WTC11 (cell line): ENCODE data around the gene ZNF493. TPM values are rescaled to one million over a fixed set of nuclear protein-coding genes. Genes with fewer than 3 reads are reported as not detected.

Source experiments
- ATAC-seq: fragments of 200-7000 bp; cut with Tn5 transposase; 2 replicates; pipeline ENCODE4 v1.10.0; 2021; ENCODE audit warnings: mild to moderate bottlenecking, moderate library complexity
- CTCF ChIA-PET: fragments of 300-600 bp; sonication (Branson Sonifier 250); formaldehyde crosslinking; loops from one replicate; lab custom pipeline; 2021; ENCODE audit warnings: antibody characterized with exemption; lab: Charles Lee
- POLR2A ChIA-PET: fragments of 350-600 bp; sonication (Branson Sonifier 250); formaldehyde crosslinking; loops from one replicate; lab custom pipeline; 2021; ENCODE audit warnings: antibody characterized with exemption; lab: Charles Lee
- DNase-seq: peaks from one replicate; pipeline ENCODE4 v3.0.0; 2021; ENCODE audit warnings: low spot score
- H3K27ac Mint-ChIP-seq: 2 replicates; pipeline ENCODE4 v1.8.0; 2021; ENCODE audit warnings: mixed read lengths
- H3K27me3 Mint-ChIP-seq: 2 replicates; pipeline ENCODE4 v1.8.0; 2021; ENCODE audit warnings: low read depth, mild to moderate bottlenecking, moderate library complexity, mixed read lengths
- H3K36me3 Mint-ChIP-seq: 2 replicates; pipeline ENCODE4 v1.8.0; 2021; ENCODE audit warnings: mixed read lengths
- H3K4me1 Mint-ChIP-seq: 2 replicates; pipeline ENCODE4 v1.8.0; 2022; ENCODE audit warnings: mixed read lengths
- H3K4me3 Mint-ChIP-seq: 2 replicates; pipeline ENCODE4 v1.8.0; 2021; ENCODE audit warnings: mild to moderate bottlenecking, moderate library complexity, mixed read lengths
- H3K9me3 Mint-ChIP-seq: 2 replicates; pipeline ENCODE4 v1.8.0; 2021; ENCODE audit warnings: mixed read lengths
- CBFB ChIP-seq: sonication (generic); formaldehyde crosslinking; IDR thresholded peaks from 2 replicates; pipeline ENCODE4 v1.8.1; 2022; ENCODE audit warnings: mild to moderate bottlenecking, low read depth, missing genetic modification reagents
- EMX1 ChIP-seq: fragments of 250-450 bp; sonication (Bioruptor Pico); IDR thresholded peaks from 2 replicates; pipeline ENCODE4 v1.8.0; 2021; ENCODE audit warnings: mild to moderate bottlenecking
- ESRRA ChIP-seq: sonication (generic); formaldehyde crosslinking; IDR thresholded peaks from 2 replicates; pipeline ENCODE4 v1.8.1; 2022; ENCODE audit warnings: mild to moderate bottlenecking, missing genetic modification reagents, borderline replicate concordance
- FOXJ3 ChIP-seq: sonication (generic); formaldehyde crosslinking; IDR thresholded peaks from 2 replicates; pipeline ENCODE4 v1.9.0; 2021; ENCODE audit warnings: missing genetic modification reagents, mild to moderate bottlenecking, borderline replicate concordance
- FOXP1 ChIP-seq: sonication (generic); formaldehyde crosslinking; IDR thresholded peaks from 2 replicates; pipeline ENCODE4 v1.8.0; 2022; ENCODE audit warnings: missing genetic modification reagents, mild to moderate bottlenecking, moderate library complexity, borderline replicate concordance
- GTF2I ChIP-seq: fragments of 250-450 bp; sonication (Bioruptor Pico); conservative IDR thresholded peaks from 2 replicates; pipeline ENCODE4 v1.4.0; 2021; ENCODE audit warnings: mild to moderate bottlenecking
- JUN ChIP-seq: sonication (generic); formaldehyde crosslinking; IDR thresholded peaks from 2 replicates; pipeline ENCODE4 v1.8.0; 2023; ENCODE audit warnings: mild to moderate bottlenecking, missing genetic modification reagents
- NR1H2 ChIP-seq: sonication (generic); formaldehyde crosslinking; IDR thresholded peaks from 2 replicates; pipeline ENCODE4 v1.9.0; 2021; ENCODE audit warnings: mild to moderate bottlenecking, moderate library complexity, missing genetic modification reagents
- PRRX2 ChIP-seq: fragments of 250-450 bp; sonication (Bioruptor Pico); IDR thresholded peaks from 2 replicates; pipeline ENCODE4 v1.8.0; 2021; ENCODE audit warnings: mild to moderate bottlenecking
- RELA ChIP-seq: sonication (generic); formaldehyde crosslinking; IDR thresholded peaks from 2 replicates; pipeline ENCODE4 v1.8.1; 2022; ENCODE audit warnings: missing genetic modification reagents, mild to moderate bottlenecking, borderline replicate concordance
- SMAD4 ChIP-seq: sonication (generic); formaldehyde crosslinking; IDR thresholded peaks from 2 replicates; pipeline ENCODE4 v1.8.0; 2022; ENCODE audit warnings: mild to moderate bottlenecking, missing genetic modification reagents
- ZBTB21 ChIP-seq: sonication (generic); formaldehyde crosslinking; IDR thresholded peaks from 2 replicates; pipeline ENCODE4 v1.8.1; 2023; ENCODE audit warnings: mild to moderate bottlenecking, missing genetic modification reagents, borderline replicate concordance
- total RNA-seq: library from RNA; stranded (reverse); gene quantifications from 3 replicates; pipeline ENCODE4 v1.2.3, GENCODE V29; 2021
- TF ChIP-seq, protein P1 (sequence below): fragments of 250-450 bp; sonication (Bioruptor Pico); IDR thresholded peaks from 2 replicates; pipeline ENCODE4 v1.9.0; 2021; ENCODE audit warnings: mild to moderate bottlenecking
- TF ChIP-seq, protein P2 (sequence below): sonication (generic); formaldehyde crosslinking; IDR thresholded peaks from 2 replicates; pipeline ENCODE4 v1.8.1; 2022; ENCODE audit warnings: mild to moderate bottlenecking, moderate library complexity, missing genetic modification reagents
- TF ChIP-seq, protein P3 (sequence below): fragments of 250-450 bp; sonication (Bioruptor Pico); IDR thresholded peaks from 2 replicates; pipeline ENCODE4 v1.9.0; 2021; ENCODE audit warnings: mild to moderate bottlenecking, borderline replicate concordance
- TF ChIP-seq, protein P4 (sequence below): sonication (generic); formaldehyde crosslinking; IDR thresholded peaks from 2 replicates; pipeline ENCODE4 v1.8.0; 2023; ENCODE audit warnings: missing genetic modification reagents
- TF ChIP-seq, protein P5 (sequence below): sonication (generic); formaldehyde crosslinking; IDR thresholded peaks from 2 replicates; pipeline ENCODE4 v1.8.1; 2023; ENCODE audit warnings: mild to moderate bottlenecking, moderate library complexity, missing genetic modification reagents
- TF ChIP-seq, protein P6 (sequence below): sonication (generic); formaldehyde crosslinking; conservative IDR thresholded peaks from 2 replicates; pipeline ENCODE4 v1.8.1; 2022; ENCODE audit warnings: mild to moderate bottlenecking, missing genetic modification reagents
- TF ChIP-seq, protein P7 (sequence below): sonication (generic); formaldehyde crosslinking; IDR thresholded peaks from 2 replicates; pipeline ENCODE4 v1.8.0; 2022; ENCODE audit warnings: missing genetic modification reagents

ZNF493 gene
- total RNA-seq, 1 experiment from 2014 or later, result 22.2 TPM

DNA sequence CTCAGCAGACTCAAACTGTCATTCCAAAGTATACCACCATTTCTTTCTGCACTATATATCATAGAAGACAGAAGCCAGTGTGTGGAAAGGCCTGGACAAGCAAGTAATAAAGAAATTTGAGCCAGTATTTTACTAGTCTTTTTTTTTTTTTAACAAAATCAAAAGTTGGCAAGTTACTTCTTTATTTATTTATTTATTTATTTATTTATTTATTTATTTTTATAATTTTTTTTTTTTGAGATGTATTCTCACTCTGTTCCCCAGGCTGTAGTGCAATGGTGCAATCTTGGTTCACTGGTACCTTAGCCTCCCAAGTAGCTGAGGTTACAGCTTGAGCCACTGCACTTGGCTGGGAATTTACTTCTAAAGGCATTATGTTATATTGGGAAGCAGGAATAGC is 25.3 kb downstream of the ZNF493 start:
- ChIA-PET CTCF (no interaction called here), POLR2A (no interaction called here)
- no peak overlapping the region for H3K4me3 Mint-ChIP-seq
- H3K36me3 Mint-ChIP-seq, result peaks cover 91% of the 10 kb centered on the region
- H3K27me3 Mint-ChIP-seq, result peaks cover 36% of the 10 kb centered on the region
- no peaks in the 10 kb centered on the region for H3K4me1 Mint-ChIP-seq
- no peak for TF ChIP-seq PRRX2 (CRISPR knock-in tag)
- TF ChIP-seq, protein P1, sequence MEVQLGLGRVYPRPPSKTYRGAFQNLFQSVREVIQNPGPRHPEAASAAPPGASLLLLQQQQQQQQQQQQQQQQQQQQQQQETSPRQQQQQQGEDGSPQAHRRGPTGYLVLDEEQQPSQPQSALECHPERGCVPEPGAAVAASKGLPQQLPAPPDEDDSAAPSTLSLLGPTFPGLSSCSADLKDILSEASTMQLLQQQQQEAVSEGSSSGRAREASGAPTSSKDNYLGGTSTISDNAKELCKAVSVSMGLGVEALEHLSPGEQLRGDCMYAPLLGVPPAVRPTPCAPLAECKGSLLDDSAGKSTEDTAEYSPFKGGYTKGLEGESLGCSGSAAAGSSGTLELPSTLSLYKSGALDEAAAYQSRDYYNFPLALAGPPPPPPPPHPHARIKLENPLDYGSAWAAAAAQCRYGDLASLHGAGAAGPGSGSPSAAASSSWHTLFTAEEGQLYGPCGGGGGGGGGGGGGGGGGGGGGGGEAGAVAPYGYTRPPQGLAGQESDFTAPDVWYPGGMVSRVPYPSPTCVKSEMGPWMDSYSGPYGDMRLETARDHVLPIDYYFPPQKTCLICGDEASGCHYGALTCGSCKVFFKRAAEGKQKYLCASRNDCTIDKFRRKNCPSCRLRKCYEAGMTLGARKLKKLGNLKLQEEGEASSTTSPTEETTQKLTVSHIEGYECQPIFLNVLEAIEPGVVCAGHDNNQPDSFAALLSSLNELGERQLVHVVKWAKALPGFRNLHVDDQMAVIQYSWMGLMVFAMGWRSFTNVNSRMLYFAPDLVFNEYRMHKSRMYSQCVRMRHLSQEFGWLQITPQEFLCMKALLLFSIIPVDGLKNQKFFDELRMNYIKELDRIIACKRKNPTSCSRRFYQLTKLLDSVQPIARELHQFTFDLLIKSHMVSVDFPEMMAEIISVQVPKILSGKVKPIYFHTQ, result no peak
- no peak for TF ChIP-seq CBFB
- no peak for TF ChIP-seq FOXJ3 (CRISPR knock-in tag)
- TF ChIP-seq RELA (CRISPR knock-in tag), result no peak
- TF ChIP-seq FOXP1 (CRISPR knock-in tag), result no peak
- TF ChIP-seq JUN (CRISPR knock-in tag), result no peak
- TF ChIP-seq, protein P2, sequence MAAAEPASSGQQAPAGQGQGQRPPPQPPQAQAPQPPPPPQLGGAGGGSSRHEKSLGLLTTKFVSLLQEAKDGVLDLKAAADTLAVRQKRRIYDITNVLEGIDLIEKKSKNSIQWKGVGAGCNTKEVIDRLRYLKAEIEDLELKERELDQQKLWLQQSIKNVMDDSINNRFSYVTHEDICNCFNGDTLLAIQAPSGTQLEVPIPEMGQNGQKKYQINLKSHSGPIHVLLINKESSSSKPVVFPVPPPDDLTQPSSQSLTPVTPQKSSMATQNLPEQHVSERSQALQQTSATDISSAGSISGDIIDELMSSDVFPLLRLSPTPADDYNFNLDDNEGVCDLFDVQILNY (CRISPR knock-in tag), result no peak
- DNase-seq (no peak), ATAC-seq (no peak)
- H3K27ac Mint-ChIP-seq, result no peak overlapping the region
- peaks cover 91% of the 10 kb centered on the region for H3K9me3 Mint-ChIP-seq

DNA sequence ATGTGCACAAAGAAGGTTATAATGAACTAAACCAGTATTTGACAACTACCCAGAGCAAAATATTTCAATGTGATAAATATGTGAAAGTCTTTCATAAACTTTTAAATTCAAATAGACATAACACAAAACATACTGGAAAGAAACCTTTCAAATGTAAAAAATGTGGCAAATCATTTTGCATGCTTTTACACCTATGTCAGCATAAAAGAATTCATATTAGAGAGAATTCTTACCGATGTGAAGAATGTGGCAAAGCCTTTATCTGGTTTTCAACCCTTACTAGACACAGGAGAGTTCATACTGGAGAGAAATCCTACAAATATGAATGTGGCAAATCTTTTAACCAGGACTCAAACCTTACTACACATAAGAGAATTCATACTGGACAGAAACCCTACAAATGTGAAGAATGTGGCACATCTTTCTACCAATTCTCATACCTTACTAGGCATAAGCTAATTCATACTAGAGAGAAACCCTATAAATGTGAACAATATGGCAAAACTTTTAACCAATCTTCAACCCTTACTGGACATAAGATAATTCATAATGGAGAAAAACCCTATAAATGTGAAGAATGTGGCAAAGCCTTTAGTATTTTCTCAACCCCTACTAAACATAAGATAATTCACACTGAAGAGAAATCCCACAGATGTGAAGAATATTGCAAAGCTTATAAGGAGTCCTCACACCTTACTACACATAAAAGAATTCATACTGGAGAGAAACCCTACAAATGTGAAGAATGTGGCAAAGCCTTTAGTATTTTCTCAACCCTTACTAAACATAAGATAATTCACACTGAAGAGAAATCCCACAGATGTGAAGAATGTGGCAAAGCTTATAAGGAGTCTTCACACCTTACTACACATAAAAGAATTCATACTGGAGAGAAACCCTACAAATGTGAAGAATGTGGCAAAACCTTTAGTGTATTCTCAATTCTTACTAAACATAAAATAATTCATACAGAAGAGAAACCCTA is 26.4 kb downstream of the ZNF493 start:
- POLR2A ChIA-PET, result no interaction called here
- Mint-ChIP-seq H3K36me3 (peaks cover 80% of the 10 kb centered on the region), H3K4me3 (no peak overlapping the region), H3K9me3 (peaks cover 80% of the 10 kb centered on the region), H3K27ac (no peak overlapping the region), H3K27me3 (peaks cover 36% of the 10 kb centered on the region), H3K4me1 (no peaks in the 10 kb centered on the region)
- CTCF ChIA-PET, result no interaction called here
- DNase-seq (no peak), ATAC-seq (no peak)
- TF ChIP-seq SMAD4 (CRISPR knock-in tag) (no peak), NR1H2 (no peak), GTF2I (CRISPR knock-in tag) (no peak), ESRRA (CRISPR knock-in tag) (no peak), EMX1 (CRISPR knock-in tag) (no peak), ZBTB21 (no peak)
- TF ChIP-seq, protein P3, sequence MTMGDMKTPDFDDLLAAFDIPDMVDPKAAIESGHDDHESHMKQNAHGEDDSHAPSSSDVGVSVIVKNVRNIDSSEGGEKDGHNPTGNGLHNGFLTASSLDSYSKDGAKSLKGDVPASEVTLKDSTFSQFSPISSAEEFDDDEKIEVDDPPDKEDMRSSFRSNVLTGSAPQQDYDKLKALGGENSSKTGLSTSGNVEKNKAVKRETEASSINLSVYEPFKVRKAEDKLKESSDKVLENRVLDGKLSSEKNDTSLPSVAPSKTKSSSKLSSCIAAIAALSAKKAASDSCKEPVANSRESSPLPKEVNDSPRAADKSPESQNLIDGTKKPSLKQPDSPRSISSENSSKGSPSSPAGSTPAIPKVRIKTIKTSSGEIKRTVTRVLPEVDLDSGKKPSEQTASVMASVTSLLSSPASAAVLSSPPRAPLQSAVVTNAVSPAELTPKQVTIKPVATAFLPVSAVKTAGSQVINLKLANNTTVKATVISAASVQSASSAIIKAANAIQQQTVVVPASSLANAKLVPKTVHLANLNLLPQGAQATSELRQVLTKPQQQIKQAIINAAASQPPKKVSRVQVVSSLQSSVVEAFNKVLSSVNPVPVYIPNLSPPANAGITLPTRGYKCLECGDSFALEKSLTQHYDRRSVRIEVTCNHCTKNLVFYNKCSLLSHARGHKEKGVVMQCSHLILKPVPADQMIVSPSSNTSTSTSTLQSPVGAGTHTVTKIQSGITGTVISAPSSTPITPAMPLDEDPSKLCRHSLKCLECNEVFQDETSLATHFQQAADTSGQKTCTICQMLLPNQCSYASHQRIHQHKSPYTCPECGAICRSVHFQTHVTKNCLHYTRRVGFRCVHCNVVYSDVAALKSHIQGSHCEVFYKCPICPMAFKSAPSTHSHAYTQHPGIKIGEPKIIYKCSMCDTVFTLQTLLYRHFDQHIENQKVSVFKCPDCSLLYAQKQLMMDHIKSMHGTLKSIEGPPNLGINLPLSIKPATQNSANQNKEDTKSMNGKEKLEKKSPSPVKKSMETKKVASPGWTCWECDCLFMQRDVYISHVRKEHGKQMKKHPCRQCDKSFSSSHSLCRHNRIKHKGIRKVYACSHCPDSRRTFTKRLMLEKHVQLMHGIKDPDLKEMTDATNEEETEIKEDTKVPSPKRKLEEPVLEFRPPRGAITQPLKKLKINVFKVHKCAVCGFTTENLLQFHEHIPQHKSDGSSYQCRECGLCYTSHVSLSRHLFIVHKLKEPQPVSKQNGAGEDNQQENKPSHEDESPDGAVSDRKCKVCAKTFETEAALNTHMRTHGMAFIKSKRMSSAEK (CRISPR knock-in tag), result no peak
- TF ChIP-seq, protein P4, sequence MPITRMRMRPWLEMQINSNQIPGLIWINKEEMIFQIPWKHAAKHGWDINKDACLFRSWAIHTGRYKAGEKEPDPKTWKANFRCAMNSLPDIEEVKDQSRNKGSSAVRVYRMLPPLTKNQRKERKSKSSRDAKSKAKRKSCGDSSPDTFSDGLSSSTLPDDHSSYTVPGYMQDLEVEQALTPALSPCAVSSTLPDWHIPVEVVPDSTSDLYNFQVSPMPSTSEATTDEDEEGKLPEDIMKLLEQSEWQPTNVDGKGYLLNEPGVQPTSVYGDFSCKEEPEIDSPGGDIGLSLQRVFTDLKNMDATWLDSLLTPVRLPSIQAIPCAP (CRISPR knock-in tag), result no peak
- TF ChIP-seq, protein P5, sequence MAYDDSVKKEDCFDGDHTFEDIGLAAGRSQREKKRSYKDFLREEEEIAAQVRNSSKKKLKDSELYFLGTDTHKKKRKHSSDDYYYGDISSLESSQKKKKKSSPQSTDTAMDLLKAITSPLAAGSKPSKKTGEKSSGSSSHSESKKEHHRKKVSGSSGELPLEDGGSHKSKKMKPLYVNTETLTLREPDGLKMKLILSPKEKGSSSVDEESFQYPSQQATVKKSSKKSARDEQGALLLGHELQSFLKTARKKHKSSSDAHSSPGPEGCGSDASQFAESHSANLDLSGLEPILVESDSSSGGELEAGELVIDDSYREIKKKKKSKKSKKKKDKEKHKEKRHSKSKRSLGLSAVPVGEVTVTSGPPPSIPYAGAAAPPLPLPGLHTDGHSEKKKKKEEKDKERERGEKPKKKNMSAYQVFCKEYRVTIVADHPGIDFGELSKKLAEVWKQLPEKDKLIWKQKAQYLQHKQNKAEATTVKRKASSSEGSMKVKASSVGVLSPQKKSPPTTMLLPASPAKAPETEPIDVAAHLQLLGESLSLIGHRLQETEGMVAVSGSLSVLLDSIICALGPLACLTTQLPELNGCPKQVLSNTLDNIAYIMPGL (CRISPR knock-in tag), result no peak
- TF ChIP-seq, protein P6, sequence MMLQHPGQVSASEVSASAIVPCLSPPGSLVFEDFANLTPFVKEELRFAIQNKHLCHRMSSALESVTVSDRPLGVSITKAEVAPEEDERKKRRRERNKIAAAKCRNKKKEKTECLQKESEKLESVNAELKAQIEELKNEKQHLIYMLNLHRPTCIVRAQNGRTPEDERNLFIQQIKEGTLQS (CRISPR knock-in tag), result no peak
- TF ChIP-seq, protein P7, sequence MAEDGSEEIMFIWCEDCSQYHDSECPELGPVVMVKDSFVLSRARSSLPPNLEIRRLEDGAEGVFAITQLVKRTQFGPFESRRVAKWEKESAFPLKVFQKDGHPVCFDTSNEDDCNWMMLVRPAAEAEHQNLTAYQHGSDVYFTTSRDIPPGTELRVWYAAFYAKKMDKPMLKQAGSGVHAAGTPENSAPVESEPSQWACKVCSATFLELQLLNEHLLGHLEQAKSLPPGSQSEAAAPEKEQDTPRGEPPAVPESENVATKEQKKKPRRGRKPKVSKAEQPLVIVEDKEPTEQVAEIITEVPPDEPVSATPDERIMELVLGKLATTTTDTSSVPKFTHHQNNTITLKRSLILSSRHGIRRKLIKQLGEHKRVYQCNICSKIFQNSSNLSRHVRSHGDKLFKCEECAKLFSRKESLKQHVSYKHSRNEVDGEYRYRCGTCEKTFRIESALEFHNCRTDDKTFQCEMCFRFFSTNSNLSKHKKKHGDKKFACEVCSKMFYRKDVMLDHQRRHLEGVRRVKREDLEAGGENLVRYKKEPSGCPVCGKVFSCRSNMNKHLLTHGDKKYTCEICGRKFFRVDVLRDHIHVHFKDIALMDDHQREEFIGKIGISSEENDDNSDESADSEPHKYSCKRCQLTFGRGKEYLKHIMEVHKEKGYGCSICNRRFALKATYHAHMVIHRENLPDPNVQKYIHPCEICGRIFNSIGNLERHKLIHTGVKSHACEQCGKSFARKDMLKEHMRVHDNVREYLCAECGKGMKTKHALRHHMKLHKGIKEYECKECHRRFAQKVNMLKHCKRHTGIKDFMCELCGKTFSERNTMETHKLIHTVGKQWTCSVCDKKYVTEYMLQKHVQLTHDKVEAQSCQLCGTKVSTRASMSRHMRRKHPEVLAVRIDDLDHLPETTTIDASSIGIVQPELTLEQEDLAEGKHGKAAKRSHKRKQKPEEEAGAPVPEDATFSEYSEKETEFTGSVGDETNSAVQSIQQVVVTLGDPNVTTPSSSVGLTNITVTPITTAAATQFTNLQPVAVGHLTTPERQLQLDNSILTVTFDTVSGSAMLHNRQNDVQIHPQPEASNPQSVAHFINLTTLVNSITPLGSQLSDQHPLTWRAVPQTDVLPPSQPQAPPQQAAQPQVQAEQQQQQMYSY (CRISPR knock-in tag), result no peak
